GM21786 (cell line): ENCODE data around the gene ARRDC4.
"Not testable (repeated sequence)": the region's sequence is repeated elsewhere in the genome, so short reads cannot be mapped to it uniquely, and the experiment has no call there.

ENCODE experiments used
- ATAC-seq: cut with Tn5 transposase; IDR thresholded peaks from one replicate; pipeline ENCODE4 v1.9.1; 2021; ENCODE audit not compliant: unreplicated experiment

The ARRDC4 gene

GRCh38 chr15:97966246-97966645 is 5.7 kb downstream of the ARRDC4 start:
- ATAC-seq: no peak

- ATAC-seq: no peak
Observed at GRCh38 chr15:97966924-97967620, 6.6 kb downstream of the ARRDC4 start.

- no peak for ATAC-seq
Observed at GRCh38 chr15:97967881-97968280, 7.4 kb downstream of the ARRDC4 start.

GRCh38 chr15:97968380-97968779 is 7.9 kb downstream of the ARRDC4 start:
- ATAC-seq: no peak

GRCh38 chr15:97972366-97972765 is 11.9 kb downstream of the ARRDC4 start:
- no peak for ATAC-seq

- ATAC-seq: no peak
Observed at GRCh38 chr15:97976129-97976528, 15.6 kb downstream of the ARRDC4 start.

GRCh38 chr15:97976766-97977503 is 16.4 kb downstream of the ARRDC4 start:
- no peak for ATAC-seq

- ATAC-seq: no peak
Observed at GRCh38 chr15:97977734-97978133, 17.2 kb downstream of the ARRDC4 start.

GRCh38 chr15:97978401-97979139 is 18.1 kb downstream of the ARRDC4 start:
- ATAC-seq: no peak

GRCh38 chr15:97979140-97979520 is 18.6 kb downstream of the ARRDC4 start:
- ATAC-seq: no peak

GRCh38 chr15:97981058-97981457 is 20.6 kb downstream of the ARRDC4 start:
- ATAC-seq: no peak

- no peak for ATAC-seq
Observed at GRCh38 chr15:97981758-97982157, 21.3 kb downstream of the ARRDC4 start.

- ATAC-seq: no peak
Observed at GRCh38 chr15:97984157-97984556, 23.7 kb downstream of the ARRDC4 start.

- ATAC-seq: not testable (repeated sequence)
Observed at GRCh38 chr15:97985979-97986378, 25.5 kb downstream of the ARRDC4 start.

GRCh38 chr15:97986781-97987180 is 26.3 kb downstream of the ARRDC4 start:
- no peak for ATAC-seq

GRCh38 chr15:97989299-97989698 is 28.8 kb downstream of the ARRDC4 start:
- no peak for ATAC-seq

GRCh38 chr15:97991972-97992541 is 31.6 kb downstream of the ARRDC4 start:
- no peak for ATAC-seq

- no peak for ATAC-seq
Observed at GRCh38 chr15:97992823-97993222, 32.3 kb downstream of the ARRDC4 start.

GRCh38 chr15:97993310-97993738 is 32.8 kb downstream of the ARRDC4 start:
- ATAC-seq: no peak

- no peak for ATAC-seq
Observed at GRCh38 chr15:97994236-97994635, 33.7 kb downstream of the ARRDC4 start.

- ATAC-seq: no peak
Observed at GRCh38 chr15:97995192-97995591, 34.7 kb downstream of the ARRDC4 start.
